Stimulated activated CD4-positive, alpha-beta T cell treated with anti-CD3 and anti-CD28 coated beads, Interleukin-15, amount 100 ng/mL, for 1 hour (primary cell): ENCODE measurements around the gene UGT2A1.
"Not testable (repeated sequence)": the region's sequence is repeated elsewhere in the genome, so short reads cannot be mapped to it uniquely, and the experiment has no call there.

Experiments used
- DNase-seq, 2 donors: peaks; one replicate each; pipeline ENCODE4 v3.0.0-alpha.2; 2020; ENCODE audit warnings: low read depth in 1 of 2, low spot score in 1 of 2

The UGT2A1 gene

GRCh38 chr4:69653147-69653546 is at the start of gene UGT2A1:
TSS of gene UGT2A1 (minus strand) at chr4:69653247. CDS start at chr4:69647644, 5,603 bp downstream.
- DNase-seq: no peak

DNA sequence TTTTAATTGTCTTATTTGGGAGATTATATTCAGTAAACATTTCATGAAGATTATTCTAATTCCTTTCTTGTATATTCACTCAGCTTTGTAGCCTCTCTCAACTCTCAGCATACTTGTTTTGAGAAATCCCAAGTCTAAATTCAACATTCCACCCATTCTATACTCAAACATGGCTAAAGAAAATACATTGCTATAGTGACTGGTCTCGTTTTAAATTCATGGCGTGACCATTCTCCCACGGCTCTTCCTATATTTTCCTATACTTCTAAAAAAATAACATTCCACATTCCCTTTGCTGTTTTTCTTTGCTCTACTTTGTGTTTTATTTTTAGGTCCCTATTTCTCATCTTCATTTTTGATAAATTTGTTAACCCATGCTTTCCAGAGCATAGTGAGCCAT is 49.2 kb upstream of the UGT2A1 start:
- no peak for DNase-seq

GRCh38 chr4:69701696-69702095 is 48.6 kb upstream of the UGT2A1 start:
- DNase-seq: no peak

GRCh38 chr4:69697536-69698242 is 44.6 kb upstream of the UGT2A1 start:
- no peak for DNase-seq

- DNase-seq: no peak
Measured at GRCh38 chr4:69689599-69689998, 36.6 kb upstream of the UGT2A1 start.

GRCh38 chr4:69684804-69685203 is 31.8 kb upstream of the UGT2A1 start:
- no peak for DNase-seq

DNA sequence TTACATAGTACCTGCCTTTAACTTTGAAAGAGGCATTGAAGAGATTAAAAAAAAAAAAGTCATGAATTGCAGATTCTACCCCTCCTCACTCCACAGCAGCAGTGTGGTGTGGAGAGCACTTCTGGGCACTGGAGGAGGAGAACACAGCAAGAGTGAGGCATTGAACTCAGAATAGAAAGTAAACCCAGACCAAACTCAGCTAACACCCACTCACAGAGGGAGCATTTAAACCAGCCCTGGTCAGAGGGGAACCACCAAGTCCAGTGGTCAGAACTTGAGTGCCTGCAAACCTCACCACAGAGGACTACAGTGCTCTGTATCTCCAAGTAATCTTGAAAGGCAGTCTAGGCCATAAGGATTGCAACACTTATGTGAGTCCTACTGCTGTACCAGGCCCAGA is 15.6 kb upstream of the UGT2A1 start:
- DNase-seq: no peak

- DNase-seq: not testable (repeated sequence)
Measured at GRCh38 chr4:69664009-69664408, 11.0 kb upstream of the UGT2A1 start.

DNA sequence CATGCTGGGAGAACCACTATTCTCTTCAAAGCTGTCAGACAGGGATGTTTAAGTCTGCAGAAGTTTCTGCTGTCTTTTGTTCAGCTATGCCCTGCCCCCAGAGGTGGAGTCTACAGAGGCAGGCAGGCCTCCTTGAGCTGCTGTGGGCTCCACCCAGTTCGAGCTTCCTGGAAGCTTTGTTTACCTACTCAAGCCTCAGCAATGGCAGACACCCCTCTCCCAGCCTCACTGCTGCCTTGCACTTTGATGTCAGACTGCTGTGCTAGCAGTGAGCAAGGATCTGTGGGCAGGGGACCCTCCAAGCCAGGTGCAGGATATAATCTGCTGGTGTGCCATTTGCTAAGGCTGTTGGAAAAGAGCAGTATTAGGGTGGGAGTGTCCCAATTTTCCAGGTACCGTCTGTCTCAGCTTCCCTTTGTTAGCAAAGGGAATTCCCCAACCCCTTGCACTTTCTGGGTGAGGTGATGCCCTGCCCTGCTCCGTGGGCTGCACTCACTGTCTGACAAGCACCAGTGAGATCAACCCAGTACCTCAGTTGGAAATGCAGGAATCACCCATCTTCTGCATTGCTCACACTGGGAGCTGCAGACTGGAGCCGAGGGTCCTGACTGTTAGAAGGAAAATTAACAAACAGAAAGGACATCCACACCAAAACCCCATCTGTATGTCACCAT is 8.2 kb upstream of the UGT2A1 start:
- not testable (repeated sequence) for DNase-seq

DNA sequence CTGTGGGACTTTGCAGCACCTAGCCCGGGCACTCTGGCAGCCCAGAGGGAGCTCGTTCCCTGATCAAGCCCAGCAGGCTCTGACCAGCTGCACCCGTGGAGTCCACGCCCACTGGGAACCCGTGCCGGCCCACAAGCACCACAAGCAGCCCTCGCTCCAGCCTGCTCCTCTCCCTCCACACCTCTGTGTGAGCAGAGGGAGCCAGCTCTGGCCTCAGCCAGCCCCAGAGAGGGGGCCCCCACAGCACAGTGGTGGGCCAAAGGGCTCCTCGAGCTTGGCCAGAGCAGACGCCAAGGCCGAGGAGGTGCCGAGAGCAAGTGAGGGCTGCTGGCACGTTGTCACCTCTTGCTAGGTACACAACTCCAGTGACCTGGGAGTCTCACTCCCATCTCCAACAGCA is 5.1 kb upstream of the UGT2A1 start:
- no peak for DNase-seq

DNA sequence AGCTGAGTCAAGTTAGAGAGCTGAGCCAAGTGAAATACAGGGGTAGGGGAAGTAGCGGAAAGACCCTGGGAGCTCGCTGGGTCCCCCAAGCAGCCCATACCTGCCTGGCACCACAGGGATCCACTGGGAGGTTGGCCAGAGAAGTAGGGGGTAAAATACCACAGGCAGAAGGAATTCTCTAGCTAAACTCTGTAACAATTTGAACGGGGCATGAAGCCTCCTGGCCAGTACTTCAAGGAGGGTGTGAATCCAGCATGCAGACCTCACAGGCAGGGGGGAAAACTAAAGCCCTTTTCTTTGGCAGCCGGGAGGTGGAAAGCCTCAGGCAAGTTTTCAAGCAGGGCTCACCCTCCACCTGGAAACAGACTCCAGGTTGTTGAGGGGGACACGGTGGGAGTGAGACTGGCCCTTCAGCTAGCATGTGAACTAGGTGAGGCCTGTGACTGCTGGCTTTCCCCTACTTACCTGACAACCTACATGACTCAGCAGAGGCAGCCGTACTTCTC is 3.7 kb upstream of the UGT2A1 start:
- DNase-seq: no peak

- DNase-seq: no peak
Measured at GRCh38 chr4:69650872-69651271, 2.2 kb downstream of the UGT2A1 start.

DNA sequence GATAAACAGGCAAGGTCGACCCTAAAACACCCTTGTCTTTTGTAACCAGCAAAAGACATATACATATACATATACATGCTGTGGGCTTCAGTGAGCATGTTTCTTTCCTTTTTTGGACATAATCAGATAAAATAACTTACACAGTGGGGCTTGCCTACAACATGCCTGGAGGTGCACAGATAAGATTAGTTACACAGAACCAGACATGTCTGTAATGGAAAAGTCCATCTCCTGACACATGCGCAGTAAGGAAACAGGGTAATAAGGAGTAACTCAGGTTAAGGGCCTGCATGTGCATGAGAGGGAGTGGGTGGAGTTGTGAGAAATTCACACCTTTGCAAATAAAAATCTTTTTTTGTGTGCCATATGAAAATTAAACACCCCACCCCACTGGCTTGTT is 3.4 kb downstream of the UGT2A1 start:
- DNase-seq: no peak

- no peak for DNase-seq
Measured at GRCh38 chr4:69649207-69649606, 3.8 kb downstream of the UGT2A1 start.

DNA sequence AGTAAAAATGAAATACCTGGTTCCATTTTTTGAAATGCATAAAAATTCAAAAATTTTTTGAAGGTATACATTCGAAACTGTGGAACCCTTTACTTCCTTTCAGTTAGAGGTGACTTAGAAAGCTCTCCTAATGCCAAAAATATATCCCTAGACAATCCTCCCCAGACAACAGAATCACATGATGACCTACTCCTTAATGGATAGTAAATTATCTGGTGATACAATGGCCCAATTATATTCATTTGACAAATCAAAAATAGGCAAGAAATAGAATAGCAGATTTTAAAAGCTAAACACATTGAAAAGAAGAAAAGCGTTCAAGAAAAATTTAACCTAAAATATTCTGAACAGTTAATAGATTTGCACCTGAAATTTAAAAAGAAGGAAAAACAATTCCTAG is 10.1 kb downstream of the UGT2A1 start:
- DNase-seq: no peak

GRCh38 chr4:69640289-69640688 is 12.8 kb downstream of the UGT2A1 start:
- DNase-seq: no peak

DNA sequence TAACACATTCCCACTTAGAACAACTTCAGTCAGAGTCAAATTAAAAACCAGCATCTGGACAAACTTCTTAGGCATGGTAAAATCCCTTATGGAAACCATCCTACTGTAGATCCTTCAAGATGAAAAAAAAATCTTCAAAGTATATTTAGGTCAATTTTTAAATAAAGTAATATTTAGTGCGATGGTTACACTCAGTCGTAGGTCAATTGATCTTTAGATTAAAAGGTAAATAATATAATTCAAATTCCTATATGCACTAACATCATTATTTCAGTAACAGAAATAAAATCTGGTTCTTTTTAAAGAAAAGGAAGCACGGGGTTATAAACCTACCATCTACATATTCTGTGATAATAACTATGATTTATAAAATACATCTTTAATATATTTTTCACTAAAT is 13.5 kb downstream of the UGT2A1 start, which contains the start of gene UGT2A2:
TSS of gene UGT2A2 (minus strand) at position 101 of the 400 bp plus-strand sequence. CDS start at position 99, 2 bp downstream.
- DNase-seq: no peak

- no peak for DNase-seq
Measured at GRCh38 chr4:69617083-69617694, 35.9 kb downstream of the UGT2A1 start.

- DNase-seq: no peak
Measured at GRCh38 chr4:69610484-69610883, 42.6 kb downstream of the UGT2A1 start.

GRCh38 chr4:69601065-69601464 is 52.0 kb downstream of the UGT2A1 start:
- no peak for DNase-seq

- DNase-seq: no peak
Measured at GRCh38 chr4:69600013-69600412, 53.0 kb downstream of the UGT2A1 start.

DNA sequence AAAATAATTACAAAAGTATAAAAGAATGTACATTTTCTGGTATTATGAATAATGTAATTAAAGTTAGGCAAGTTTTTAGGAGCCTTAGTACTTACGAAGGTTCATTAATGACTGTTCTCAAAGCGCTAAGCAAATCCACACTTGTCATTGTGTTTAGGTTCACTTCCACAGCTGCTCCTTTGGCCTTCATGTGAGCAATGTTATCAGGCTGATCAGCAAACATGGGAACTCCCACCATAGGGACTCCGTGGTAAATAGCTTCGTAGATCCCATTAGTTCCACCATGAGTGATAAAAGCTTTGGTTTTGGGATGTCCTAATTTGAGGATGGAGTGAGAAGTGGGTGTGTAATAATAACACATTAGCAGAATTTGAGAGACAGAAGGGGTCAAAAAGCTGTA is 58.7 kb downstream of the UGT2A1 start:
- DNase-seq: no peak
